ENCODE data around the gene SCAND1.
A peak's percentile ranks its signal among the peaks of the same experiment; 100 is the strongest.
"Not testable (repeated sequence)": the region's sequence is repeated elsewhere in the genome, so short reads cannot be mapped to it uniquely, and the experiment has no call there.

Gene SCAND1

DNA sequence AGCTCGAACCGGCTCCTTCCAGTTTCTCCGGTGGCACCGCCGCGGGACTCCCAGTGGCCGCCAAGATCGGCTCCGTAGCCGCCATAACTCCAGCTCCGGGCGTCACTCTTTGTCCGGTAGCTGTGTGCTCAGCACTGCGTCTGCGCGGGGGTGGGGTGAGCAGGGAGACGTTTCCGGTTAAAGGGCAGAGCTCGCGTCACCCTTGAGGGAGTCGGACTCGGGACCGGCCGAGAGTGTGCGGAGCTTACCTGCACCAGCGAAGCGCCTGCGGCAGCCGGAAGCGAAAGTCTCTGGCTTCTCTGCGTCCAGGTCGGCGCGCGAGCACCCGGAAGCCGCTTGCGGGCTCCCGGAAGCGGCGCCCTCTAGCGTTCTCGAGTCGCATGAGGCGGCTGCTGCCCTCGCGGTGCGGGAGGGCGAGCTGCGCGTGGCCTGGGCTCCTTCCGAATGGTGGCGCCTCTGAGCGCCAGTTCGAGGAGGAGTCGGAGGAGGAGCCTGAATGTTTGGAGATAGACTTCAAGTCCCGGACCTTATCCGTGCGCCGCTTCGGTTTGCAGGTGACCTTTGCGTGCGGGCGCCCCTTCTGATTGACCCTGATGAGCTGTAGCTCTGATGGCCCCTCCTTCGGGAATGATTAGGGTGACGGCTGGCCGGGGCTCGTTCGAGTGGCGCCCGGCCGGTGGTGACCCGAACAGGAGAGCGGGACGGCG, at the start of gene SCAND1:
SCAND1 (minus strand) TSS at position 303 of the 707 bp plus-strand sequence; CDS start at position 85, 218 bp downstream.
- DNase-seq (ENCODE audit: low spot score) = peak; percentile 97

DNA sequence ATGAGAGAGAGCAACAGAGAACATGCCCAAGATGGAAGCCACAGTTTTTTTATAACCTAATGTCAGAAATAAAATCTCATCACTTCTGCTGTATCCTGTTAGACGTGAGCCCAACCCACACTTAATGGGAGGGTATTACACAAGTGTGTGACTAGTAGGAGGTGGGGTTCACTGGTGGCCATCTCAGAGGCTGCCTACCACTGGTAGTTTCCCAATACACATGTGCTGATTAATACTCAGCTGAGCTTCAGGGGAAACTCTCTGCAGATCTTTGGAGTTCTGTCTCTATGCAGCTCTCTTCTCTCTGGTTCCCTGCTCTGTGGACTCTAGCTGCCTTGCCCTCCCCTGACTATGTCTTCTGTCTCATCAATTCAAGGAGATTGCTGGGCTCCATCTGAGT, 49.7 kb upstream of the SCAND1 start:
- no peak for DNase-seq (ENCODE audit: low spot score)

DNA sequence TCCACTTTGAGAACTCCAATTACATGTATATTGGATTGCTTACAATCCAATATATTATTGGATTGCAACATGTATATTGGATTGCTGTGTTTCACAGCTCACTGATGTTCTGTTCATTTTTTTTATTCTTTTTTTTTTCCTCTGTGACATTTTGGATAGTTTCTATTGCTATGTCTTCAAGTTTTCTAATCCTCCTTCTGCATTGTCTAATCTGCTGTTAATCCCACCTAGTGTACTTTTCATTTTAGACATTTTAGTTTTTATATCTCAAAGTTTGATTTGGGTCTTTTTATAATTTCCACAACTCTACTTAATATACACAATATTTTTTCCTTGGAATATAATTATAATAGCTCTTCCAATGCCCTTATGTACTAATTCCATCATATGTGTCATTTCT, 48.6 kb upstream of the SCAND1 start:
- DNase-seq (ENCODE audit: low spot score) = no peak

DNA sequence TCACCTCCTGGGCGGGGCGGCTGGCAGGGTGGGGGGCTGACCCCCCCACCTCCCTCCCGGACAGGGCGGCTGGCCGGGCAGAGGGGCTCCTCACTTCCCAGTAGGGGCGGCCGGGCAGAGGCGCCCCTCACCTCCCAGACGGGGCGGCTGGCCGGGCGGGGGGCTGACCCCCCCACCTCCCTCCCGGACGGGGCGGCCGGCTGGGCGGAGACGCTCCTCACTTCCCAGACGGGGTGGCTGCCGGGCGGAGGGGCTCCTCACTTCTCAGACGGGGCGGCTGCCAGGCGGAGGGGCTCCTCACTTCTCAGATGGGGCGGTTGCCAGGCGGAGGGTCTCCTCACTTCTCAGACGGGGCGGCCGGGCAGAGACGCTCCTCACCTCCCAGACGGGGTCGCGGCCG, 47.0 kb upstream of the SCAND1 start:
- DNase-seq (ENCODE audit: low spot score) = not testable (repeated sequence)

DNA sequence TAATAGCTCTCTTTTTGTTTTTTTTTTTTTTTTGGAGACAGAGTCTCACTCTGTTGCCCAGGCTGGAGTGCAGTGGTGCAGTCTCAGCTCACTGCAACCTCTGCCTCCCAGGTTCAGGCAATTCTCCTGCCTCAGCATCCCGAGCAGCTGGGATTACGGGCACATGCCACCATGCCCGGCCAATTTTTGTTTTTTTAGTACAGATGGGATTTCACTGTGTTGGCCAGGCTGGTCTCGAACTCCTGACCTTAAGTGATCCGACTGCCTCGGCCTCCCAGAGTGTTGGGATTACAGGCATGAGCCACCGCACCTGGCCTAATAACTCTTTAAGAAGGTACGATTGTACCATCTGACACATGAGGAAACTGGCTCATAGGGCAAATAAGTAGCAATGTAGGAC, 42.2 kb upstream of the SCAND1 start:
- DNase-seq (ENCODE audit: low spot score) = not testable (repeated sequence)

DNA sequence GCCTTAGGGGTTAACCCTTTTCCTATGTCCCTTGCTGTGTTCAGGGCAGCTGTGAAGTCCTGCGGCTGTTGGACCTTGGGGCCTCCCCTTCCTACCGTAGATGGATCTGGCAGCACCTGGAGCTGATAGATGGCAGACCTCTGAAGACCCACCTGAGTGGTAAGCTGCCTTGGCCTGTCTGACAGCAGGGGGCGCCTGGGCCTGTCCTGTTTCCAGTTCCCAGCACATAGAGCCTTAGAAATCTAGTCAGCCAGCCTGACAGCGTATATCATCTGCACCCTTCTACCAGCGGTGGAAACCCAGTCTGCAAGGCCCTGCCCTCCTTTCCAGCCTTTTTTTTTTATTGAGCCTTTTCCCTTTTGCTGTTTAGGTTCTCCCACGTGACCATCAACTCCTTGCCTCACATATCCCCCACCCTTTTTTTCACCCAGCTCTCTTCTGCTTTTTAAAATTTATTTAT, 40.7 kb upstream of the SCAND1 start:
- DNase-seq (ENCODE audit: low spot score) = peak; percentile 88

DNA sequence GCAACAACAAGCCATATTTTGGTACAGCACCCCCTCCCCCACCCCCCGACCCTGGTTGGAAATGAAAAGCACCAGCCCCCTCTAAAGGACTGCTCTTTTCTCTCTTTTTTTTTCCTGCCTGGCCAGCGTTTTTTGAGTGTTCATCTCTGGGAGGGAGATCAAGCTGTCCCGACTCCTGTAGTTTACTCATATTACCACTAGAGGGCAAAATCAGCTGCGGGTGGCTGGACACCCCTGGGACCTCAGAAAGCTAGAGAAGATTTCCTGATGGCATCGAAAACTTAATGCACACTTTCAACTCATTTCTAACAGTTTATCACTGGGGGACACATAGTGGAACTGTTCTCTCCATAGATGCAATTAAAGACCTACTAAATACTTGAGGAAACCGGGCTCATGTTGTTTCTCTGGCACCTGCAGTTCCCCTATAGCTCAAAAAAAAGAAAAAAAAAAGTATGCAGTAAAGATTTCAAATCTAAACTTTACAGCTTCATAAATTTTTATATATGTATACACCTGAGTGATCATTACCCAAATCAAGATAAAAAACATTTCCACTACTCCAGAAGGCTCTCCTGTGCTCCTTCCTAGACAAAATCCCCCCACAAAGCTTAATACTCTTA, 38.5 kb upstream of the SCAND1 start:
- peak; percentile 64 for DNase-seq (ENCODE audit: low spot score)

DNA sequence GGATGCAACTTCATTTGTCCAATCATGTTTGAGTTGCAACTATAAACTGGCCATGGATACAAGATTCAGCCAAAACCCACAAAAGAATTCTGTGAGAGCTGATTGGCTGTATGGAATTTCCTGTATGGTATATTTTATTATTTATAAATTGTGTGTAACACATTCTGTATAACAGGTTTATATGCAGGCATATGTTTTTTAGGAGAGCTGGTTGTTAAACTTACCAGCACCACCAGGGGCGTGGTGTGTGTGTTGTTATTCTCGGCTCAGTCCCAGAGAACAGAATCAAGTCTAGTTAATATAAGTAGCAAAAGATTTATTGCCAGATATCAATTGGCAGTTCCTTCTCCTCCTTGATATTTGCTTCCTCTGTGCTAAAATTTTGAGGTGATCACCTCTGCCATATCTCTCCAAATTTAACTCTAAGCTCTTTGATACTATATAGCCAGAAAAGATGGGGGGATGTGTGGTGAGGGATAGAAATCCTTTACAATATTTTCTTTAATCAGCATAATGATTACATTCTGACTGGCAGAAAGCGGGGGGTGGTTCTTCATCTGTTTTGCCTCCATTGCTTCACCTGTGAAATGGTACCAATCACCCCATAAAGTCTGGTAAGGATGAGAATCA, 37.0 kb upstream of the SCAND1 start:
- no peak for DNase-seq (ENCODE audit: low spot score)

DNA sequence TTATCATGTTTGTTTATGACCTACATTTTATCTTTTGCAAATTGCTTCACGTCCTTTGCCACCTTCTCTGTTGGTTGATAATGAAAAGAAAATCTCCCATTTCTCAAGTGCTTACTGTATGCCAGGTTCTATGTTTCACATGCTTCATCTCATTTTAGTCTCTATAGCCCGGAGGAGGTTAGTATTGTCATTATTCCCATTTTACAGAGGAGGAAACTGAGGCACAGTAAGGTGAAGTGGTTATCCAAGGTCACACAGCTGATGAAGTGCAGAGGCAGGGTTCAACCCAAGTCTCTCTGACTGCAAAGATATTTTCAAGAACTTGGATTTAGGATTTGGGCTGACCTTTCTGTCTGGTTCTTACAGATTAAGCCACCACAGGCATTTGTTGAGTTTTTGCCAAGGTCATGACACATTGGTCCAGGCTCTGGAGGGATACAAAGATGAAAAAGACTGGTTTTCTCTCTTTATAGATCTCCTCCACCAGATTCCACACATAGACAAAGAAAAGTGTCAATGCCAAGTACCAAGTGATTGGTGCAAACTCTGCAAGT, 34.7 kb upstream of the SCAND1 start:
- DNase-seq (ENCODE audit: low spot score) = no peak

DNA sequence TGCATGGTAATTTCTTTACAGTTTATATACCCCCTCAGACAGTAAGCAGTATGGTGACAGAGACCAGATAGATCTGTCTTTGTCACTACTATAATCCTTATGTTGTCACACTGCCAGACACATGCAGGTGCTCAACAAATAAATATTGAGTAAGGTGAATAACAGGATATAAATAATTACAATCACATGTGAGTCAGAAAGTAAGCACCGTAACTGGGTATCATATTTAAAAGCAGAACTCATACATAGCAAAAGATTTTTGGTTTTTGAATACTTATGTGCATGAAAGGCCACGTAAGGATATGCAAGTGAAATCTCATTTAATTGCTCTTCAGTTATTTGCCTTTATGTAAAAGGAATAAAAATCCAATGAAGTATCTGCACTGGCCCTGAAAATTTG, 31.5 kb upstream of the SCAND1 start:
- DNase-seq (ENCODE audit: low spot score) = no peak

DNA sequence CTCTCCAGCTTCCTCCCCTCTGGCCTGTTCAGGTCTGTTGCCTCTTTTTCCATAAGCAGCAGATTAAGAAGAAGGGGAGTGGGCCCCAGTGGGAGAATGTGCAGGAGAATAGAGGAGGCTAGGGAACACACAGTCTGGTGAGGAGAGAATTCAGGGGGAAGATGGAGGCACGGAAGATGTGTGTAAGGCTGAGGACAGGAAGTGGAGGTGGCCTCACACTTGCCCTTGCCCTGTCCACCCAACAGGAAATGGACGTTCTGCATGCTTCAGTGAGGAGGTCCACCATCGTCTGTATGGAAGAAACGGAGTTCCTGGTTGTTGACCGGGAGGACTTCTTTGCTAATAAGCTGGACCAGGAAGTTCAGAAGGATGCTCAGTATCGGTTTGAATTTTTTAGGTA, 30.1 kb upstream of the SCAND1 start:
- DNase-seq (ENCODE audit: low spot score) = no peak

DNA sequence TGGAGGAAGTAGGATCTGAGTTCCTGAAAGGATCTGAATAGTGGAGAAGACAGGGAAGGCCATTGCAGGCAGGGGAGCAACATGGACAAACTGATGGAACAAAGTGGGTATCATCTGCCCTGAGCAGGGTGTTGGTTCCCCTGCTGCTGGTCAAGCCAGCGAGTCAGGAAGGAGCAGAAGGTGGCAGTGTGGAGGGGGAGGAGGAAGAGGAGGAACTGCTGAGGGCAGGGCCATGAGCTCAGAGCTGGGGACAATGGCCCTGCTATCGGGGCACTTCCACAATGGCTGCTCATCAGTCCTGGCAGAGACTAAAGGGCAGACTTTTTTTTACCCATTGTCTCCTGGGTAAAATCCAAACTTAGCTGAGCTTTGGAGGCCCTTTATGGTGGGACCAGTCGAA, 27.7 kb upstream of the SCAND1 start:
- no peak for DNase-seq (ENCODE audit: low spot score)

DNA sequence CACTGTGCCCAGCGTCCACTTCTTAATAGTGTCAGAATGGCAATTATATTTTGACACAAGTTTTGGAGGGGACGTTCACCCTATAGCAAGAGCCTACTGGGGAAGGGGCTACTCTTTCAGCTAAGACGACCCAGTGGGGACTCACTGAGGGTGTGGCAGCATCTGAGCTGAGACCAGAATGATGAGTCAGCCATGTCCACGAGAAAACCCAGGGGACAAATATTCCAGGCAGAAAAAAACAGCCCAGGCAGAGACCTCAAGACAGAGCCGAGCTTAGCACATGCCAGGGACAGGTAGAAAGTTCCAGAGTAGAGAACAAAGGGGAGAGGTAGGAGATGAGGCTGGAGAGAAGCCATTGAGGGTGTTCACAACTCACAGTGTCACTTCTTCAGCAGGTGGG, 25.2 kb upstream of the SCAND1 start:
- DNase-seq (ENCODE audit: low spot score) = no peak

DNA sequence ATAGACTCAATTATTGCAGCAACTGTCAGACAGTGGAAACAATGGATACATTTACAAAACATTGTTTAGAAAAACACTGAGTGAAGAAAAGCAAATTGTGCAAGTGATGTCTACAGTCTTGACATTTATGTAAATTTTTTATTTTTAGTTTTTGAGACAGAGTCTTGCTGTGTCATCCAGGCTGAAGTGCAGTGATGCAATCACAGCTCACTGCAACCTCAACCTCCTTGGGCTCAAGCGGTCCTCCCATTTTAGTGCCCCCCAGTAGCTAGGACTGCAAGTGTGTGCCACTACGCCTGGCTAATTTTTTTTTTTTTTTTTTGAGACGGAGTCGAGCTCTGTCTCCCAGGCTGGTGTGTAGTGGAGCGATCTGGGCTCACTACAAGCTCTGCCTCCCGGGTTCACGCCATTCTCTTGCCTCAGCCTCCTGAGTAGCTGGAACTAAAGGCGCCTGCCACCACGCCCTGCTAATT, 23.8 kb upstream of the SCAND1 start:
- DNase-seq (ENCODE audit: low spot score) = no peak

DNA sequence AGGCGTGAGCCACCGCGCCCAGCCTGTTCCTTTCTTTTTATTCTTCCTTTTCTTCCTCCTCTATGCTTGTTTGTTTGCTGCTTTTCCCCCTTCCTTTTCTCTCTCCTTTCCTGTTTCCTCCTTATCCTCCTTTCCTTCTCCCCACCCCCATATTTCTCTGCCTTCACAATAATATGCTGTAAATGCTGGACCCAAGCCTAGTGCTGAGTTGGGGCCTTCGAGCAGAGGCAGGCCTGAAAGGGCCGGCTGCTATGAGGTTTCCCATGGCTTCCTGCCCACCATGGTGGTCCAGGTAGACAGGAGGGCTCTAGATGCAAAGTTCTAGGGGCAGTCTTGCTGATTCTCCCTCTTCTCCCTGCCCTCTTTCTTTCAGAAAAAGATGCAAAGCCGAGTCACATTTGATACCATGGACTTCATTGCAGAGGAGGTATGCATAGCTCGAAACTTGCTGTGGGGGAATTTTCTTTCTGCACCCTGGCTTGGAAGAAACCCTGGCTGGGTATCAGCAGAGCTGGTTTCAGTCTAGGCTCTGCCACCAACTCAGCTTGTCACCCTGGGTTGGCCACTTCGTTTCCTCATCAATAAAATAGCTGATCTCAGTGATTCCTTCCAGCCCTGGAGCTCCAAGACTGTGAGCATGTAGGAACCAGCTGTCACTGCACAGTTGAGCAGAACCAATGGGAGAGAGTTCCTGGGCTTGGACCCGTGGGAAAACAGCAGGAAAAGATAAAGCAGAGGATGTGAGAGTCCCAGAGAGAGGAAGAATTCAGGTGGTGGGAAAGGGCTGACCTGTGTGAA, 21.5 kb upstream of the SCAND1 start:
- DNase-seq (ENCODE audit: low spot score) = no peak

DNA sequence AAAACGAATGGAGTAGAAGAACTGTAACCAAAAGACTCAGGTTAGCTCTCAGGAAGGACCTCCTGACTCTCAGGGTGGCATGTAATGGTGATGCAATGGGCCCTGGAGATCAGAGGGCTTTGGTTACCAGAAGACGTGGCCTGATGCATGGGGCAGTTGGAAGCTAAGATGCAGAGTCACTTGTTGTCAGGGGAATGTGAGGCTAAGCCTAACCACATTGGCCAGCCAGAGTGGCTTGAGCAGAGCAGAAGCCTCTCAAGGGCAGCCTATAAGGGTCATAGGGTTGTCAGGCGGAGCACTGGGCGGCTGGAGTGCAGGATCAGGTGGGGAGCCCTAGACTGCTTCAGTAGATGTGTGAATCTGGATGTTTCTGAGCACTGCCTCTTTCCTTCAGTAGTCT, 20.0 kb upstream of the SCAND1 start:
- DNase-seq (ENCODE audit: low spot score) = no peak

DNA sequence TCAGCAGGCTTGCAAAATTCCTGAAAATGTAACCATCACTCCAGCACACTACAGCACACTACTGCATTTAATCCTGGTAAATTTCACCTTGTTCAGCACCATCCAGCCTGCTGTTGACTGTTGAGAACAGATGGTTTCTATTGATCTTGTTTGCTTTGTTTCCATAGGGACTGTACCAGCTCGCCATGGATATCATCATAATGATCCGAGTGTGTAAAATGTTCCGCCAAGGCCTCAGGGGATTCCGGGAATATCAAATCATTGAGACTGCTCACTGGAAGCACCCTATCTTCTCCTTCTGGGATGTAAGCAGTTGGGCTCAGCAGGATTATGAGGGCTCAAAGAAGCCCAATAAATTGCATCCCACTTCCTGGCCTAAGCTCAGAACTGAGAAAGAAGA, 18.2 kb upstream of the SCAND1 start:
- DNase-seq (ENCODE audit: low spot score) = no peak

DNA sequence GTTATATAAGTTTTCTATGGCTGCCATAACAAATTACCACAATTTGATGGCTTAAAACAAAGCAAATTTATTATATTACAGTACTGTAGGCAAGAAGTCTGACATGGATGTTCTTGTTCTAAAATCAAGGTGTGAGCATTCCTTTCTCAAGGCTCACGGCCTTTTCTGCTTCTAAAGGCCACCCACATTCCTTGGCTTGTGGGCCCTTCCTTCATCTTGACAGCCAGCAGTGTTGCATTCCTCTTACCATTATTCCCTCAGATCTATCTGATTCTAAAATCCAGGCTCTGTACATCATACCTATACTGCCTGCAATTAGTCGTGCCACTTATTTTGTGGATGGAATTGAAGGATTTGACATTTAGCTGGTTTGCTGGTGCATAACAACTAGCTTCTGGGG, 17.7 kb upstream of the SCAND1 start:
- DNase-seq (ENCODE audit: low spot score) = no peak

DNA sequence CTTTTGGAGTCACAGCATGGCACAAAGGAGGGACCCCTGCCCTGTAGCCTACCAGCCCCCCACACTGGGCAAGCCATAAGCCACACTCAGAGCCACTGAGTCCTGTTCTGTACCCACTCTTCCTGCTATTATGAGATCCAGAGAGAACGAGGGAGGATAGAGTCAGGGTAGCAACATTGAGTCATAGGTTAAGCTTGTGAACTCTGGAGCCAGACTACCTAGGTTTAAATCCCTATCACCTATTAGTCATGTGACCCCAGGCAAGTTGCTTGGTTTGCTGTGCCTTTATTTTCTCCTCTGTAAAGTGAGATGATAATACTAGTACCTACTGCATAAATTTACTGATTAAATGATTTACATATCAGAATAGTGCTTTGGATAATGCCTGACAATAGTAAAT, 14.6 kb upstream of the SCAND1 start:
- no peak for DNase-seq (ENCODE audit: low spot score)

DNA sequence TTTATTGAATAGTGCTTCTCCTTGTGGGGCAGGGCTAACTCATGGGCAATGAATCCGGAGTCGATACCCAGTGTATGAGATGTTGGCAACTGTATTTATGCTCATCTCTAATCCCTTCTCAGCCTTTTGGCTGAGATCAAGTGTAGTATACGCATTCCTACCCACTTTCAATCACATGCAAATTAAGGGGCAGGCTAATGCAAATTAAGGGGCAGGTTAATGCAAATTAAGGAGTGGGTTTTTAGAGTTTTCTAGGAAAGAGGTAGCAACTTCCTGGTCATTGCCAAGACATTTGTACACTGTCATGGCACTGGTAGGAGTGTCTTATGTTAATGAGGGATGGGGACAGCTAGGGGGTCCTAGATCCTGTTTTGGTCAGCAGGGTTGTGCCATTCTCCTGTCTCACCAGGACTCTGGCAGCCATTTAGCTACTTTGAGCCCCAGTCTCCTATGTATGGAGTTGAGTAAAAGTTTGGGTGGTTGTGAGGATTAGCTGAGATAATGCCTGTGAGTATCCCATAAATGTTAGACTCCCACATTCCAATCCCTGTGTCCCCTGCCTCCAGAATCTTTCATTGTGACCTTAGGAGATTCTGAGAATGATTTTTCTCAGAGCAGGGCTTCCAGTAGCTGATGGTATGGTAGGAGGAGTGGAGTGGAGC, 13.8 kb upstream of the SCAND1 start, which contains the start of gene CNBD2:
CNBD2 (plus strand) TSS at position 612 of the 662 bp plus-strand sequence. CDS start 173 bp downstream, outside the sequence.
- no peak for DNase-seq (ENCODE audit: low spot score)

DNA sequence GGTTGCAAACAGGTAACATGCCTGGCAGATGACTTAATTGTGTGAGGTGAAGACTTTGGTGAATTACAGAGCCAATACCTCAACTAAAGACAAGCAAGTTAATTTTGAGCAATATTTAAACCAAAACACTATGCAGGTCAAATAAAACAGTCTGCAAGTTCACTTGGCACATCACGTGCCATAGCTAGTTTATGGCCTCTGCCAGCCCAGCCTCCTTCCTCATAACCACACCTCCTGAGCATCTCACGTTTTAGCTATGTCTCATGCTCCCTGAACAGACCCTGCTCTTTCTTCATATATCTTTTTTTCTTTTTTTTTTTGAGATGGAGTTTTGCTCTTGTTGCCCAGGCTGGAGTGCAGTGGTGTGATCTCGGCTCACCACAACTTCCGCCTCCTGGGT, 9.6 kb upstream of the SCAND1 start:
- no peak for DNase-seq (ENCODE audit: low spot score)
